HFF-Myc (cell line): Measurements from ENCODE around the gene SLC25A29.
"Not testable (repeated sequence)": the region's sequence is repeated elsewhere in the genome, so short reads cannot be mapped to it uniquely, and the experiment has no call there.

ENCODE experiments used
- DNase-seq: peaks from one replicate; pipeline ENCODE4 v3.0.0-alpha.2; 2011; ENCODE audit warnings: low read depth; ENCODE audit errors: extremely low read depth
- H3K4me3 ChIP-seq: replicated peaks from 2 replicates; pipeline ENCODE4 v1.5.1; 2011; ENCODE audit warnings: low read depth, mild to moderate bottlenecking, control low read depth, low read length
- CTCF ChIP-seq: IDR thresholded peaks from 2 replicates; pipeline ENCODE4 v1.5.1; 2012; ENCODE audit warnings: mild to moderate bottlenecking, low read depth, low read length, control low read depth; ENCODE audit errors: missing control alignments

Gene SLC25A29

GRCh38 chr14:100320157-100320856 is 14.1 kb upstream of the SLC25A29 start:
- no peak overlapping the region for H3K4me3 ChIP-seq
- no peak for TF ChIP-seq CTCF
- DNase-seq, result no peak

- peak; percentile 77 for TF ChIP-seq CTCF
- no peak for DNase-seq
- H3K4me3 ChIP-seq, result no peak overlapping the region
Observed at GRCh38 chr14:100317912-100318808, 11.9 kb upstream of the SLC25A29 start.

- DNase-seq, result no peak
- no peak overlapping the region for H3K4me3 ChIP-seq
- TF ChIP-seq CTCF, result no peak
Observed at GRCh38 chr14:100317389-100317788, 11.1 kb upstream of the SLC25A29 start.

- no peak overlapping the region for H3K4me3 ChIP-seq
- DNase-seq, result no peak
- TF ChIP-seq CTCF, result no peak
Observed at GRCh38 chr14:100314724-100315123, 8.5 kb upstream of the SLC25A29 start.

- no peak for DNase-seq
- H3K4me3 ChIP-seq, result no peak overlapping the region
- TF ChIP-seq CTCF, result no peak
Observed at GRCh38 chr14:100313464-100314230, 7.4 kb upstream of the SLC25A29 start.

GRCh38 chr14:100312877-100313400 is 6.7 kb upstream of the SLC25A29 start:
- no peak for TF ChIP-seq CTCF
- DNase-seq, result no peak
- H3K4me3 ChIP-seq, result no peak overlapping the region

GRCh38 chr14:100312110-100312876 is 6.0 kb upstream of the SLC25A29 start:
- not testable (repeated sequence) for DNase-seq, H3K4me3 ChIP-seq
